Upper lobe of right lung (tissue), 1 donor: ENCODE measurements around the gene SYTL2. TPM values are rescaled to one million over a fixed set of nuclear protein-coding genes. Genes with fewer than 3 reads are reported as not detected.

Experiments
- total RNA-seq: library from RNA; stranded (reverse); fragmentation: NEBNext Ultra II Directional; extraction: Animal tissue kit (Norgen Biotek cat#: 25700); gene quantifications from one replicate; pipeline ENCODE4 v1.2.1, GENCODE V29; 2021
- donor health status: DM: no; HTN: yes; CAD: no; lungs with severe emphysema.

SYTL2 gene
- total RNA-seq, 1 donor from 2014 or later = 36.5 TPM

Other genes starting within 250 kb of the SYTL2 start
- 9.7 TPM for gene DLG2, start 183.8 kb downstream of the SYTL2 start, total RNA-seq
- gene TMEM126B, start 182.5 kb downstream of the SYTL2 start, total RNA-seq = 45.2 TPM
- 26.1 TPM for gene TMEM126A, start 163.2 kb downstream of the SYTL2 start, total RNA-seq
- gene CREBZF, start 146.0 kb downstream of the SYTL2 start, total RNA-seq = 42.8 TPM
- gene CCDC89, start 124.9 kb downstream of the SYTL2 start, total RNA-seq = 1.2 TPM
- not detected for gene CCDC83, start 44.2 kb upstream of the SYTL2 start, total RNA-seq